GM12873 (cell line): ENCODE results near the gene LMBRD1.

Source experiments
- CTCF ChIP-seq: IDR thresholded peaks from 2 replicates; pipeline ENCODE4 v1.5.1; 2012; ENCODE audit warnings: low read depth, mild to moderate bottlenecking, moderate library complexity, low read length, control low read depth; ENCODE audit not compliant: insufficient read depth; ENCODE audit errors: missing control alignments

The LMBRD1 gene

GRCh38 chr6:69763763-69764162 lies 33.0 kb downstream of the LMBRD1 start:
- TF ChIP-seq CTCF: no peak

GRCh38 chr6:69761853-69762252 lies 35.0 kb downstream of the LMBRD1 start:
- TF ChIP-seq CTCF: no peak

- TF ChIP-seq CTCF: no peak
Observed at GRCh38 chr6:69758214-69758613, 38.6 kb downstream of the LMBRD1 start.

- no peak for TF ChIP-seq CTCF
Observed at GRCh38 chr6:69756907-69757306, 39.9 kb downstream of the LMBRD1 start.

- no peak for TF ChIP-seq CTCF
Observed at GRCh38 chr6:69756366-69756765, 40.4 kb downstream of the LMBRD1 start.

GRCh38 chr6:69735027-69735426 lies 61.8 kb downstream of the LMBRD1 start:
- no peak for TF ChIP-seq CTCF

GRCh38 chr6:69732640-69733039 lies 64.2 kb downstream of the LMBRD1 start:
- peak; percentile 29 for TF ChIP-seq CTCF

GRCh38 chr6:69732045-69732444 lies 64.8 kb downstream of the LMBRD1 start:
- TF ChIP-seq CTCF: no peak
